SH-SY5Y (cell line): ENCODE data around the gene SLC45A3.

Source experiments
- GATA2 ChIP-seq: IDR thresholded peaks from 2 replicates; pipeline ENCODE4 v1.6.1; 2011; ENCODE audit warnings: mild to moderate bottlenecking, low read depth, low read length
- GATA3 ChIP-seq: IDR thresholded peaks from 2 replicates; pipeline ENCODE4 v1.6.1; 2011; ENCODE audit warnings: low read depth, mild to moderate bottlenecking, low read length, moderate library complexity

DNA sequence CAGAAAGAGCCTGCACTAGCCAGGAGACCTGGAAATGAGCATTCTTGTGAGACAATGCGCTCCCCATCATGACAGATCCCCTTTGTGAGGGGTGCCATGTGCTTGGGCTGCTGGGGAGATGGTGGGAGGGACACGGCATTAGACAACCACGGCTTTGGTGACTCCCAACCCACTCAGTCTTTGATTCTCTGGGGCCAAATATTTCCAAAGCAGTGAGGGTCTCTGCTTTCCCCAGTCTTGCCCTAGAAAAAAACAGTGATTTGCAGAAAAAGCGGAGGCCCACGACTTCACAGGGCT lies 10.2 kb downstream of the SLC45A3 start:
- TF ChIP-seq GATA3 (no peak), GATA2 (no peak)
